Astrocyte (in vitro differentiated cells and primary cell): ENCODE results near the gene TMEM235. TPM values are rescaled to one million over a fixed set of nuclear protein-coding genes. Genes with fewer than 3 reads are reported as not detected.
A peak's percentile ranks its signal among the peaks of the same experiment; 100 is the strongest.

Source experiments
- DNase-seq: peaks from one replicate; pipeline ENCODE4 v3.0.0-alpha.2; 2010; ENCODE audit warnings: low read depth
- FAIRE-seq: peaks from 2 replicates; lab custom pipeline; 2011; peaks lifted over from hg19 to GRCh38; lab: Jason Lieb, UNC
- H2AFZ ChIP-seq: 2 replicates; pipeline ENCODE4 v1.6.0; 2012; ENCODE audit warnings: low read depth, low read length, inconsistent platforms
- H3K27ac ChIP-seq: 2 replicates; pipeline ENCODE4 v1.5.1; 2011; ENCODE audit warnings: low read depth, low read length, inconsistent platforms
- H3K27me3 ChIP-seq: 2 replicates; pipeline ENCODE4 v1.6.0; 2011; ENCODE audit warnings: low read length, inconsistent platforms; ENCODE audit not compliant: insufficient read depth
- H3K36me3 ChIP-seq: 2 replicates; pipeline ENCODE4 v1.5.1; 2011; ENCODE audit warnings: low read length, inconsistent platforms; ENCODE audit not compliant: insufficient read depth
- H3K4me1 ChIP-seq: 2 replicates; pipeline ENCODE4 v1.5.1; 2011; ENCODE audit warnings: low read length, inconsistent platforms; ENCODE audit not compliant: insufficient read depth
- H3K4me2 ChIP-seq: 2 replicates; pipeline ENCODE4 v1.6.0; 2012; ENCODE audit warnings: low read length, inconsistent platforms
- H3K4me3 ChIP-seq: 2 replicates; pipeline ENCODE4 v1.5.1; 2011; ENCODE audit warnings: low read depth, mild to moderate bottlenecking, low read length, inconsistent platforms; ENCODE audit not compliant: insufficient read depth
- H3K79me2 ChIP-seq: 2 replicates; pipeline ENCODE4 v1.6.0; 2012; ENCODE audit warnings: mild to moderate bottlenecking, low read length, inconsistent platforms; ENCODE audit not compliant: insufficient read depth
- H3K9ac ChIP-seq: 2 replicates; pipeline ENCODE4 v1.6.0; 2012; ENCODE audit warnings: mild to moderate bottlenecking, low read length, inconsistent platforms
- H3K9me3 ChIP-seq: 2 replicates; pipeline ENCODE4 v1.5.1; 2012; ENCODE audit warnings: low read depth, mild to moderate bottlenecking, low read length, inconsistent platforms; ENCODE audit not compliant: insufficient read depth
- H4K20me1 ChIP-seq: 2 replicates; pipeline ENCODE4 v1.6.0; 2012; ENCODE audit warnings: low read length, inconsistent platforms; ENCODE audit not compliant: insufficient read depth
- H3K27ac Mint-ChIP-seq: one replicate; pipeline ENCODE4 v1.8.0; 2021; ENCODE audit warnings: mild to moderate bottlenecking, mixed read lengths; ENCODE audit not compliant: unreplicated experiment
- H3K27me3 Mint-ChIP-seq: one replicate; pipeline ENCODE4 v1.8.0; 2021; ENCODE audit warnings: low read depth, mixed read lengths; ENCODE audit not compliant: unreplicated experiment
- H3K36me3 Mint-ChIP-seq: one replicate; pipeline ENCODE4 v1.8.0; 2021; ENCODE audit warnings: low read depth, mixed read lengths; ENCODE audit not compliant: unreplicated experiment
- H3K4me1 Mint-ChIP-seq: one replicate; pipeline ENCODE4 v1.8.0; 2021; ENCODE audit warnings: low read depth, mixed read lengths; ENCODE audit not compliant: unreplicated experiment
- H3K4me3 Mint-ChIP-seq: one replicate; pipeline ENCODE4 v1.8.0; 2021; ENCODE audit warnings: mild to moderate bottlenecking, moderate library complexity, mixed read lengths; ENCODE audit not compliant: unreplicated experiment
- H3K9me3 Mint-ChIP-seq: one replicate; pipeline ENCODE4 v1.8.0; 2021; ENCODE audit warnings: mild to moderate bottlenecking, mixed read lengths; ENCODE audit not compliant: unreplicated experiment
- EZH2 ChIP-seq: IDR thresholded peaks from 2 replicates; pipeline ENCODE4 v1.6.1; 2012; ENCODE audit warnings: mild to moderate bottlenecking, low read length, inconsistent platforms; ENCODE audit not compliant: insufficient read depth
- total RNA-seq: library from RNA; stranded (reverse); gene quantifications from 2 replicates; pipeline ENCODE4 v1.2.1, GENCODE V29; 2021
- TF ChIP-seq, protein P1 (sequence below): IDR thresholded peaks from 2 replicates; pipeline ENCODE4 v1.5.1; 2011; ENCODE audit warnings: low read depth, mild to moderate bottlenecking, inconsistent platforms, low read length, moderate library complexity; ENCODE audit not compliant: insufficient read depth

Gene TMEM235
- total RNA-seq, 1 donor from 2014 or later = not detected

DNA sequence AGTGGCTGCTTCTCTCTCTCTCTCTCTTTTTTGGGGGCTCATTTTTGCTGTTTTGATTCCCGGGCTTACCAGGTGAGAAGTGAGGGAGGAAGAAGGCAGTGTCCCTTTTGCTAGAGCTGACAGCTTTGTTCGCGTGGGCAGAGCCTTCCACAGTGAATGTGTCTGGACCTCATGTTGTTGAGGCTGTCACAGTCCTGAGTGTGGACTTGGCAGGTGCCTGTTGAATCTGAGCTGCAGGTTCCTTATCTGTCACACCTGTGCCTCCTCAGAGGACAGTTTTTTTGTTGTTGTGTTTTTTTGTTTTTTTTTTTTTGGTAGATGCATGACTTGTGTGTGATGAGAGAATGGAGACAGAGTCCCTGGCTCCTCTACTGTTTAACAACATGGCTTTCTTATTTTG lies 7.7 kb upstream of the TMEM235 start:
- Histone ChIP-seq H3K4me2 (no peak overlapping the region), H3K27me3 (no peaks in the 10 kb centered on the region), H3K9ac (no peak overlapping the region), H3K79me2 (peaks cover 16% of the 10 kb centered on the region), H3K36me3 (peaks cover 4% of the 10 kb centered on the region), H3K9me3 (no peaks in the 10 kb centered on the region), H3K4me1 (no peaks in the 10 kb centered on the region), H4K20me1 (no peaks in the 10 kb centered on the region), H2AFZ (no peak overlapping the region), H3K27ac (no peak overlapping the region), H3K4me3 (no peak overlapping the region)
- H3K4me3 Mint-ChIP-seq = no peak overlapping the region
- H3K36me3 Mint-ChIP-seq = no peaks in the 10 kb centered on the region
- DNase-seq (no peak), FAIRE-seq (no peak)
- no peak for TF ChIP-seq EZH2
- TF ChIP-seq, protein P1, sequence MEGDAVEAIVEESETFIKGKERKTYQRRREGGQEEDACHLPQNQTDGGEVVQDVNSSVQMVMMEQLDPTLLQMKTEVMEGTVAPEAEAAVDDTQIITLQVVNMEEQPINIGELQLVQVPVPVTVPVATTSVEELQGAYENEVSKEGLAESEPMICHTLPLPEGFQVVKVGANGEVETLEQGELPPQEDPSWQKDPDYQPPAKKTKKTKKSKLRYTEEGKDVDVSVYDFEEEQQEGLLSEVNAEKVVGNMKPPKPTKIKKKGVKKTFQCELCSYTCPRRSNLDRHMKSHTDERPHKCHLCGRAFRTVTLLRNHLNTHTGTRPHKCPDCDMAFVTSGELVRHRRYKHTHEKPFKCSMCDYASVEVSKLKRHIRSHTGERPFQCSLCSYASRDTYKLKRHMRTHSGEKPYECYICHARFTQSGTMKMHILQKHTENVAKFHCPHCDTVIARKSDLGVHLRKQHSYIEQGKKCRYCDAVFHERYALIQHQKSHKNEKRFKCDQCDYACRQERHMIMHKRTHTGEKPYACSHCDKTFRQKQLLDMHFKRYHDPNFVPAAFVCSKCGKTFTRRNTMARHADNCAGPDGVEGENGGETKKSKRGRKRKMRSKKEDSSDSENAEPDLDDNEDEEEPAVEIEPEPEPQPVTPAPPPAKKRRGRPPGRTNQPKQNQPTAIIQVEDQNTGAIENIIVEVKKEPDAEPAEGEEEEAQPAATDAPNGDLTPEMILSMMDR = no peak
- no peaks in the 10 kb centered on the region for H3K9me3 Mint-ChIP-seq
- no peaks in the 10 kb centered on the region for H3K4me1 Mint-ChIP-seq
- H3K27ac Mint-ChIP-seq = no peak overlapping the region
- H3K27me3 Mint-ChIP-seq = peaks cover 8% of the 10 kb centered on the region

DNA sequence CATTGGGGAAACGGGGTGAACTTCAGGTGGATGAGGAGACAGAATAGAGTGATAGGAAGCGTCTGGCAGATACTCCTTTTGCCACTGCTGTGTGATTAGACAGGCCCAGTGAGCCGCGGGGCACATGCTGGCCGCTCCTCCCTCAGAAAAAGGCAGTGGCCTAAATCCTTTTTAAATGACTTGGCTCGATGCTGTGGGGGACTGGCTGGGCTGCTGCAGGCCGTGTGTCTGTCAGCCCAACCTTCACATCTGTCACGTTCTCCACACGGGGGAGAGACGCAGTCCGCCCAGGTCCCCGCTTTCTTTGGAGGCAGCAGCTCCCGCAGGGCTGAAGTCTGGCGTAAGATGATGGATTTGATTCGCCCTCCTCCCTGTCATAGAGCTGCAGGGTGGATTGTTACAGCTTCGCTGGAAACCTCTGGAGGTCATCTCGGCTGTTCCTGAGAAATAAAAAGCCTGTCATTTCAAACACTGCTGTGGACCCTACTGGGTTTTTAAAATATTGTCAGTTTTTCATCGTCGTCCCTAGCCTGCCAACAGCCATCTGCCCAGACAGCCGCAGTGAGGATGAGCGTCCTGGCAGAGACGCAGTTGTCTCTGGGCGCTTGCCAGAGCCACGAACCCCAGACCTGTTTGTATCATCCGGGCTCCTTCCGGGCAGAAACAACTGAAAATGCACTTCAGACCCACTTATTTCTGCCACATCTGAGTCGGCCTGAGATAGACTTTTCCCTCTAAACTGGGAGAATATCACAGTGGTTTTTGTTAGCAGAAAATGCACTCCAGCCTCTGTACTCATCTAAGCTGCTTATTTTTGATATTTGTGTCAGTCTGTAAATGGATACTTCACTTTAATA lies 7.0 kb upstream of the TMEM235 start:
- no peak overlapping the region for H3K4me3 Mint-ChIP-seq
- no peaks in the 10 kb centered on the region for H3K4me1 Mint-ChIP-seq
- H3K36me3 Mint-ChIP-seq = no peaks in the 10 kb centered on the region
- H3K27ac Mint-ChIP-seq = no peak overlapping the region
- no peak overlapping the region for H3K9ac ChIP-seq
- FAIRE-seq (no peak), DNase-seq (no peak)
- H2AFZ ChIP-seq = peak overlapping the region; percentile 34
- H3K27me3 Mint-ChIP-seq = peaks cover 8% of the 10 kb centered on the region
- no peak overlapping the region for H3K27ac ChIP-seq
- peaks cover 4% of the 10 kb centered on the region for H3K36me3 ChIP-seq
- H3K27me3 ChIP-seq = no peaks in the 10 kb centered on the region
- H3K79me2 ChIP-seq = peaks cover 11% of the 10 kb centered on the region
- no peaks in the 10 kb centered on the region for H3K9me3 ChIP-seq
- TF ChIP-seq EZH2 = no peak
- TF ChIP-seq, protein P1 = no peak
- H3K4me1 ChIP-seq = no peaks in the 10 kb centered on the region
- H3K9me3 Mint-ChIP-seq = no peaks in the 10 kb centered on the region
- no peak overlapping the region for H3K4me3 ChIP-seq
- no peaks in the 10 kb centered on the region for H4K20me1 ChIP-seq
- H3K4me2 ChIP-seq = no peak overlapping the region
